HG03039 (cell line): Measurements from ENCODE around the gene C16orf87.
A peak's percentile ranks its signal among the peaks of the same experiment; 100 is the strongest.
"Not testable (repeated sequence)": the region's sequence is repeated elsewhere in the genome, so short reads cannot be mapped to it uniquely, and the experiment has no call there.

Source experiments
- ATAC-seq: cut with Tn5 transposase; IDR thresholded peaks from one replicate; pipeline ENCODE4 v1.9.1; 2021; ENCODE audit warnings: mild to moderate bottlenecking, moderate library complexity; ENCODE audit not compliant: unreplicated experiment

The C16orf87 gene, protein sequence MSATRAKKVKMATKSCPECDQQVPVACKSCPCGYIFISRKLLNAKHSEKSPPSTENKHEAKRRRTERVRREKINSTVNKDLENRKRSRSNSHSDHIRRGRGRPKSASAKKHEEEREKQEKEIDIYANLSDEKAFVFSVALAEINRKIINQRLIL

DNA sequence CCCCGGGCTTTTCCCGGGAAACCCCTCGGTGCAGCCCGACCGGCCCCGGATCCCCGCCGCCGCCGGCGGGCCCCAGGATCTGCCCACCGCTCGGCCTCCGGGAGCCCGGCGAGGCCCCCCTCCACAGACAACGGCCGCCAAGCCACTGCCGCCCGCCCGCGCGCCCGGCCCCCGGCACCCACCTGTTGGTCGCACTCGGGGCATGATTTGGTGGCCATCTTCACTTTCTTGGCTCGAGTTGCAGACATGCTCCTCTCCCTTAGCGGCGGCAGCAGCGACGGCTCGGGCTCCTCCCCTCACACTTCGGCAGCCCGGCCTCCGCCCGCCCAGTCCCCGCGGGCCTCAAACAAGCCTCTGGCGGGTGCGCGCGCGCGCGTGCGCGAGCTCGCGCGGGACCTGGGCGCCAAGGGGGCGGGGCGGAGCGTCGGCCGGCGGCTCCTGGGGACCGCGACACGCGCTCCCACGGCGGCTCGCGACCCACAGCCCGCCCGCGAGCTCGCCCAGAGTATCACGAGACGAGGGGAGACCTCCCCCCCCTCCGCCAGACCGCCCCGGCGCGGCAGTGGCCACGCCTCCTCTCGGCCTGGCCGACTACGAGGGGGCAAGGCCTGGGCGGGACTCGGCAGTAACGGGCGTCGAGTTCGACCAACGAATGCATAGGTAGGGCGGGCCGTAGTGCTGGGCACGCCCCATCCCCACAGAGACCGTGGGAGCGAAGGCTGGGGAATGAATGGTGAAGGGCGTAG, at the start of gene C16orf87:
C16orf87 (minus strand) TSS at position 279 of the 746 bp plus-strand sequence; CDS start at position 248, 31 bp downstream.
- peak; percentile 94 for ATAC-seq

DNA sequence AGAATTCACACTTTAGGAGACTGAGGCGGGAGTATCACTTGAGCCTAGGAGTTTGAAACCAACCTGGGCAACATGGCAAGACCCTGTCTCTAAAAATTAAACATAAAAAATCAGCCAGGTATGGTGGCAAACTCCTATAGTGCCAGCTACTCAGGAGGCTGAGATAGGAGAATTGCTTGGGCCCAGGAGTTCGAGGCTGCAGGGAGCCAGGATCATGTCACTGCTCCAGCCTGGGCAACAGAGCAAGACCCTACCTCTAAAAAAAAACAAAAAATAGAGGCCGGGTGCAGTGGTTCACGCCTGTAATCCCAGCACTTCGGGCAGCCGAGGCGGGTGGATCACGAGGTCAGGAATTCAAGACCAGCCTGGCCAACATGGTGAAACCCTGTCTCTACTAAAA, 44.3 kb upstream of the C16orf87 start:
- no peak for ATAC-seq

DNA sequence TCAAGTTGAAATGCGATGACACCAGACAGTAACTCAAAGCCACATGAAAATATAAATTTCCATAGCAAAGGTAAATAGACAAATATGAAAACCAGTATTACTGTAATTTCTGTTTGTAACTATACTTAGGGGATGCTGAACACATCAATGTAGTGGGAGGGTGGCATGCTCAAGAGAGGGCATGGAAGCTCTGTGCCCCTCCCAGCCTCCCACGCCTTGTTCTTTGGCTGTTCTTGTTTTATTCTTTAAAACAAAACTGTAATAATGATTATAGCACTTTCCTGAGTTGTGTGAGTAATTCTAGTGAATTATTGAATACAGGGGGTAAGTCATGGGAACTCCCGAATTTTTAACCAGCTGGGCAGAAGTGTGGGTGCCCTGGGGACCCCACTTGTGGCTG, 42.2 kb upstream of the C16orf87 start:
- ATAC-seq: no peak

DNA sequence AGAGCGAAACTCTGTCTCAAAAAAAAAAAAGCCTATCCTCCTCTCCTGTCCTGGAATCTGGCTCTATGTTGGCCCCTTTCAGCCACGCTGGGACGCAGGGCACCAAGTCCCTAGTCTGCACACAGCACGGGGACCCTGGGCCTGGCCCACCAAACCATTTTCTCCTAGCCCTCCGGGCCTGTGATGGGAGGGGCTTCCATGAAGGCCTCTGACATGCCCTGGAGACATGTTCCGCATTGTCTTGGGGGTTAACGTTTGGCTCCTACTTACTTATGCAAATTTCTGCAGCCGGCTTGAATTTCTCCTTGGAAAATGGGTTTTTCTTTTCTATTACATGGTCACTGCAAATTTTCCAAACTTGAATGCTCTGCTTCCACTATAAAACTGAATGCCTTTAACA, 40.6 kb upstream of the C16orf87 start:
- no peak for ATAC-seq

DNA sequence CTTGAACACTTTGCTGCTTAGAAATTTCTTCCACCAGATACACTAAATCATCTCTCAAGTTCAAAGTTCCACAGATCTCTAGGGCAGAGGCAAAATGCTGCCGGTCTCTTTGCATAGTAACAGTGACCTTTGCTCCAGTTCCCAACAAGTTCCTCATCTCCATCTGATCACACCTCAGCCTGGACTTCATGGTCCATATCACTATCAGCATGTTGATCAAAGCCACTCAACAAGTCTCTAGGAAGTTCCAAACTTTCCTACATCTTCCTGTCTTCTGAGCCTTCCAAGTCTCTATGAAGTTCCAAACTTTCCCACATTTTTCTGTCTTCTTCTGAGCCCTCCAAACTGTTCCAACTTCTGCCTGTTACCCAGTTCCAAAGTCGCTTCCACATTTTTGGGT, 37.9 kb upstream of the C16orf87 start:
- ATAC-seq: not testable (repeated sequence)

DNA sequence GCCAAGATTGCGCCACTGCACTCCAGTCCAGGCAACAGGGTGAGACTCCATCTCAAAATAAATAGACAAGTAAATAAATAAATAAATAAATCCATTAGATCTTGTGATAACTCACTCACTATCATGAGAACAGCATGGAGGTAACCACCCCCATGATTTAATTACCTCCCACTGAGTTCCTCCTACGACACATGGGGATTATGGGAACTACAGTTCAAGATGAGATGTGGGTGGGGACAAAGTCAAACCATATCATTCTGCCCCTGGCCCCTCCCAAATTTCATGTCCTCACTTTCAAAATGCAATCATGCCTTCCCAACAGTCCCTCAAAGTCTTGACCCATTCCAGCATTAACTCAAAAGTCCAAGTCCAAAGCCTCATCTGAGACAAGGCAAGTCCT, 36.5 kb upstream of the C16orf87 start:
- not testable (repeated sequence) for ATAC-seq

DNA sequence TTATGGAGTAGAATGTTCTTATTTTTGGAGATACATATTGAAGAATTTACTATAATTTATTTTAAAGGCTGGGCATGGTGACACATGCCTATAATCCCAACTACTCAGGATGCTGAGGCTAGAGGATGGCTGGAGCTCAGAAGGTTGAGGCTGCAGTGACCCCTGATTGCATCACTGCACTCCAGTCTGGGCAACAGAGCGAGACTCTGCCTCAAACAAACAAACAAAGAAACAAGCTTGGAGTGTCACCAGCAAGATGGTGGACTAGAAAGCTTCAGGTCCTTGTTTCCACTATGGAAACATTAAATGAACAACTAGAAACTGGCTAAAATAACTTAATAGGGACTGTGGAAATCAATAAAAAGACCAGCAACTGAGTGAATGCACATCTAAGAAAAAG, 35.3 kb upstream of the C16orf87 start:
- no peak for ATAC-seq

DNA sequence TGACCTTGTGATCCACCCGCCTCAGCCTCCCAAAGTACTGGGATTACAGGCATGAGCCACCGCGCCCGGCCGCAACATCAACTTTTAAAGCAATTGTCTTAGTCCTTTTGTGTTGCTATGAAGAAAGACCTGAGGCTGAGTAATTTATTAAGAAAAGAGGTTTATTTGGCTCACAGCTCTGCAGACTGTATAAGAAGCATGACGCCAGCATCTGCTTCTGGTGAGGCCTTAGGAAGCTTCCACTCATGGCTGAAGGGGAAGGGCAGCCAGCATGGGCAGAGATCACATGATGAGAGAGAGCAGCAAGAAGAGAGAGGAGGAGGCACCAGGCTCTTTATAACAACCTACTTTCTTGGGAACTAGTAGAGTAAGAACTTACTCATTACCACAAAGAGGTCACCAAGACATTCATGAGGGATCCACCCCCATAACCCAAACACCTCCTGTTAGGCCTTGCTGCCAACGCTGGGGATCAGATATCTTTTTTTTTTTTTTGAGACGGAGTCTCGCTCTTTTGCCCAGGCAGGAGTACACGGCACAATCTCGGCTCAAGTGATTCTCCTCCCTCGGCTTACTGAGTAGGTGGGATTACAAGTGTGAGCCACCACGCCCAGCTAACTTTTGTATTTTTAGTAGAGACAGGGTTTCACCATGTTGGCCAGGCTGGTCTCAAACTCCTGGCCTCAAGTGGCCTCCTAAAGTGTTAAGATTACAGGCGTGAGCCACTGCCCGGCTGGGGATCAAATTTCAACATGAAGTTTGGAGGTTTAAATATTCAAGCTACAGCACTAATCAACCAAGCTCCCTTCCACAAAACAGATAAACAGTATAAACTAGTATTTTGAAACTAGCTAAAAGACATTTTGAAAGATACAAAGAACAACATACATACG, 31.8 kb upstream of the C16orf87 start:
- ATAC-seq: no peak

DNA sequence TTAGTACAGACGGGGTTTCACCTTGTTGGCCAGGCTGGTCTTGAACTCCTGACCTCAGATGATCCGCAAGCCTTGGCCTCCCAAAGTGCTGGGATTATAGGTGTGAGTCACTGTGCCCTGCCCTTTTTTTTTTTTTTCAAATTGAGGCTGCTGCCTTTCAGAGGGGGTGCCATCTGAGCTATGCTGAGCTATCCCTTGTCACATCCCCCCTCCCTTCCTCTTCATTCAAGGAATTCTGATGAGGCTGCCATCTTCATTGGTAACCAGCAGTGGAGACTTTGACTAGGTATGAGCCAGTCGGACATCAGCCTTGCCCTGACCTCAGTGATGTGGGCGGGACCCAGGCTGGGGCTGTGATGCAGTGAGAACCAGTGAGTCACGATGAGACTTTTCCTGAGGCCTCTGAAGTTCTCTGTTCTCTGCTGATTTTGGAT, 28.8 kb upstream of the C16orf87 start:
- ATAC-seq: no peak

DNA sequence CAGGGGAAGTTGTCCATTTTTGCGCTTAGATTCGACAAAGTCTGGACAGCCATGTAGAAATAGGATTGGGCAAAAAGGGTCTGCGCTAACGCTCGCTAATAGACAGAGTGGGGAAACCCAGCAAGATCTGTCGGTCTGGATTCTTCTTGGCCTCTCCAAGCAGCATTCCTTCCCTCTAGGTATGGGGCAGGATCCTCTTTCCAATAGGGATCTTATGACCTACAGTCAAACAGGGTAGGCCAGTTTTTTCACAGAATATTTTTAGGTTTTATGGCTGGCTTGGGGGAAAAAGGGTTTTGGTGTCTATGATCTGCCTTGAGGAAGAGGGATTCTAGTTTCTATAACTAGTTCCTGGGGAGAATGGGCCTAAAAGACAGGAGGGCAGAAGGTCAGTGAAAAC, 27.2 kb upstream of the C16orf87 start:
- ATAC-seq: no peak

DNA sequence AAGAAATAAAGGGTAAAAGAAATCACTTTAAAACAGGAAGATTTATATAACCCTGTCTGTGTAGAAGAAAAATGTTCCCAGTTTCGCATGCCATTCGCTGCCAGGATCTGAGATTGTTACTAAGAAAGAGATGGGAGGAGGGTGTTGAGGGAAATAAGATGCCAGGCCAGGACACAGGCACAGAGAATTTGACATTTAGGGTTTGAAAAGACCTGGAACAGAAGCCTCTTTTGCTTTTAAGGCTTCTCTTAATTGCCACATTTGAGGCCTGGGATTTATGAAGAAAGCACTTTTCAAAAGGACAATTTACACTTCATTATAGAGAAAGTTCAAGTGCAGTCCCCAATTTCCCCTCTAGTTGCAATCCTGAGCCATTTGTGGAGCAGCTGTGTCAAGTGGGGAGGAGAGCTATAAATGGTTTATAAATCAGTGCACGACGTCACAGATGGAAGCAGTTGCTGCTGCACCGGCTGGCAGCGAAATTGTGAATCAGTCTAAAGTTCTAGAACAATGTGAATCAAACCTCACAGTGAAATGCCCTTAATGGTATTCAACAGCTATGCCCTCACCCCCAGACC, 26.5 kb upstream of the C16orf87 start:
- ATAC-seq: no peak

DNA sequence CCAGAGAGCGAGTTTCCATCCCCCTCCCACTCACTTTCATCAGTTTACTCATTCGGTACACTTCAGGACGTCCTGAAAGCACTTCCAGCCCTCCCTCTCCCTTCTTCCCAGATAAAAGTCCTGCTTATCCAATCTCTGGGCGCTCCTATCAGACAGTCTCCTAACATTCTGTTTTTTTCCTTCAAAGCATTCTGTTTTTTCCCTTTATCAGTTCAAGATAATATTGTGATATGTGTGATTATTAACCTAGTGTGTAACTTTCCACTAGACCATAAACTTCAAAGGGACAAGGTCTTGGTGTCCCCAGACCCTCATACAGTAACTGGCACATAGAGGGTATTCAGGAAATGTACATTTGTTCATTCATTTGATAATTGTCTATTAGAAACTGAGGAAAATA, 24.4 kb upstream of the C16orf87 start:
- ATAC-seq: no peak

DNA sequence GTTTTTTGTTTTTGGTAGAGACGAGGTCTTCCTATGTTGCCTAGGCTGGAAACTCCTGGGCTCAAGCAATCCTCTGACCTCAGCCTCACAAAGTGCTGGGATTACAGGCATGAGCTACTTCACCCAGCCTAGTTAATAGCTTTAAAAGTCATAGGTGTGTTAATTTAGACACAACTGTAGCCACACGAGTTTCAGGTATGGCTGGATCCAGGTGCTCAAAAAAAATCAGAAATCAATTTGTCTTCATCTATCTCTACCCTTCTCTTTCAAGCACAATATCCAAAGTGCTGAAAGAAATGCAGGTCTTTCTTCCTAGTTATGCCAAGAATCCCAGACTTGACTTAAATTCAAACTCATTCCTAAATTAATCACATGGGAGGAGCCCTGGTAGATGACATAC, 23.9 kb upstream of the C16orf87 start:
- no peak for ATAC-seq

DNA sequence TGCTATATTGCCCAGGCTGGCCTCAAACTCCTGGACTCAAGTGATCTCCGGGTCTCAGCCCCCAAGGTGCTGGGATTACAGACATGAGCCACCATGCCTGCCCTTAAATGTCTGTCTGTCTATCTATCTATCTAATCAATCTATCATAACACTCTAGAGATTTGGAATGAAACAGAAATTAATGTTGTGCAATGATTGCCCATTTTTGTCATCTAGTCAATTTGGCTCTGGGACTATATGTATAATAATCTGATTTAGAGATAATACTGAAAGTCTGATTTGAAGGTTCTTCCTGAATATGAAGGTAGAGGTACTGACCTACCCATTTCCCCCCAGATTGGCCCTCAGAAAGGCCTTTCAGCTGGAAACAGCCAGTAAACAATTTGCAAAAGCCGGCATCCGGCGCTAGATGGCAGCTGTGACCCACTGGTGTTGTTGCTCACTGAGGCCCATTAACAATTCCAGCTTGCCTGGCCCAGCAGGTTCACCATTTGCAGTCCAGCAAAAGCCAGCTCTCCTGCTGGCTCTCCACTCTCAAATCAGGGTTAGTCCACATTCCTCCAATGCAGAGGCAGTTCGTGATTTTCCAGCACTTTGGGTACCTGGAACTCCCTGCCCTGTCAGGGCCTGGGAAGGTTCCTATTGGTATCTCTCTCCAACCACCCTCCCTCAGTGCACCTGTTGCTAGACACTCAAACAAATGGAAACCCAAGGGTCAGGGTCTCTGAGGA, 22.9 kb upstream of the C16orf87 start:
- ATAC-seq: no peak

DNA sequence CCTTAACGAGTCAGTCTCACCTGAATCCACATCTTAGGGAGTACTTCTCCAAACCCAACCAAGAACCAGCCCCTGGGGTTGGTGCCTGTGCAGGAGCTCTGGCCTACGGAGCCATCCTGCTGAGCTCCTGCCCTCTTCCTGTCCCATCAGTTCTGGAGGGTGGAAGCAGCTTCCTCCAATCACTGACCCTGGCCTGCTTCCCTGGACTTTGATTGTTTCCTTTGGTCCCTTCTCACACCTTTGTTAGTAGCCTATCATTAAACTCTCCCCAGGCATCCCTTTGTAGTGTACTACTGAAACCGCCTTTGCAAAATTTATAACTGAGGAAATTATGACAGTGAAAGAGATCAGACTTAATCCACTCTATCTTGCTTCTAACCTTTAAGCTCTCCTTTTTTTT, 21.1 kb upstream of the C16orf87 start:
- ATAC-seq: no peak

DNA sequence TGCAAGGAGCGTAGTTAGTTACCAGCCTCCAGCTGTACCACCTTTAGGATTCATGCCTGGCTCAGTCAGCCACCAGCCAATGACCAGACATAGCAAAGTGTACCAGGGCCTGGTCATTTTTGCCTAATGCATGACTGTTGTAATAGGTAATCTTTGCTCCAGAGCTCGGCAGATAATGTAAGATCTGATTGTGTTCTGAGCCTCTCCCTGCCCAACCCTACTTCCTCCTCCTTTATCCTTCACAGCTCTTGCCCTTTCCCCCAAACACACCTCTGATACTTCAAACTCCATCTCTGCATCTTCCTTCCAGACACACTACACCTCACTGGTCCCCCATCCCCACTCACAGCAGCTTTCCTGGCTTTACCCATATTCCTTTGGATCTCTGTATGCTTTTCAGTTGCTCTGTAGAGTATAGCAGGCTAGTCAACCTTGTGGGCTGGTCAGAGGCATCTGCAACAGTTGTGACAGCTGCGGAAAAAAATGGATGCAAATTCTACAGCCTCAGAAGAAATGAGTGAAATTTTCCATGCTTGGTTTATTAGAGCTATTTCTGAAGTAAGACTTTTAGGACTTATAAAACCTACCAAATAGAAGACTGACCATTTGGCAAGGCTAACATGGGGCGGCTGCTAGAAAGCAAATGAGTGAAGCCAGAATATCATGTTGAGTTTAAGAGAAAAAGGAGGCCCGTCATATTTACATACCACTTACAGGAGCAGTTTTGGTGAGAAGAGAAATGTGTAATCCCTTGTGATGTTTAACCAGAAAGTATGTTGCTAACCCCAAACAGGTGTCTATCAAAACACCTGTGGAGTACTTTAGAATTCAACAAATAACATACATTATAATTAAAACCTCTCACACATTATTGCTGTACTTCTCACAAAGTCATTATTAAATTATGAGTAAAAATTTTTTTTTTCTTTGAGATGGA, 19.9 kb upstream of the C16orf87 start:
- no peak for ATAC-seq

DNA sequence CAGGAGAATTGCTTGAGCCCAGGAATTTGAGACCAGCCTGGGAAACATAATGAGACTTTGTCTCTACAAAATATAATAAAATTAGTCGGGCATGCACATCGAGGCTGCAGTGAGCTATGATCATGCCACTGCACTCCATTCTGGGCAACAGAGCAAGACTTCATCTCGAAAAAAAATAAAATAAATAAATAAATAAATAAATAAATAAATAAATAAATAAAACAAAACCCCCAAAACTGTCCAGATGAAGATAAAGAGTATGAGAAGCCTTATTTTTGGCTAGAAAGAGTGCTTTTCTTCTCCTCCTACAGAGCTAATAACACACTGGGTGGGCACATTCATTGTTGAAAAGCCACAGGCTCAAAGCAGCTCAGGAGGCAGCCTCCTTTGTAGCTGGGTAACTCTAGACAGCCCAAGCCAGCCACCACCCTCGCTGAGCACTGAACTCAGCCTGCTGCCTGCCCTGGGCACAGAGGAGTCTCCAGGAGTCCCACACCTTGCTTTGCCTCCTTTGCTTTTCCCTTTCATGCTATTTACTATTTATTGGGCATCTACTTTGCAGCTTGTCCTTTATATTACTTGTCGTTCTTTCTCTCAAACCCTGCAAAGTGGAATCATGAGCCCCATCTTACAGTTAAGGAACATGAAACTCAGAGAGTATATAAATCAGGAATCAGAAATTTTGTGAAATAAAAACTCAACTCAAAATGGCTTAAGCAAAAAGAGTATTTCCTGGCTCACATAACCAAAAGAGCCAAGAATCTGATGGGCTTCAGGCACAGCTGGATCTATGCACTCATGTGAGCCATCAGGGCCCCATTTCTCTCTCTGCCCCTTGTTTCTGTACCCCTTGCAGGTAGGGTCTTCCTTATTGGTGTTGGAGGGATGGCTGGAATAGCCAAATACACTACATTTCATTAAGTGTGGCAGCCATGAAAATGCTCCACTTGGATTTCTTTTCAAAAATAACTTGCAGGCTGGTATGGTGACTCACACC, 18.1 kb upstream of the C16orf87 start:
- ATAC-seq: no peak

DNA sequence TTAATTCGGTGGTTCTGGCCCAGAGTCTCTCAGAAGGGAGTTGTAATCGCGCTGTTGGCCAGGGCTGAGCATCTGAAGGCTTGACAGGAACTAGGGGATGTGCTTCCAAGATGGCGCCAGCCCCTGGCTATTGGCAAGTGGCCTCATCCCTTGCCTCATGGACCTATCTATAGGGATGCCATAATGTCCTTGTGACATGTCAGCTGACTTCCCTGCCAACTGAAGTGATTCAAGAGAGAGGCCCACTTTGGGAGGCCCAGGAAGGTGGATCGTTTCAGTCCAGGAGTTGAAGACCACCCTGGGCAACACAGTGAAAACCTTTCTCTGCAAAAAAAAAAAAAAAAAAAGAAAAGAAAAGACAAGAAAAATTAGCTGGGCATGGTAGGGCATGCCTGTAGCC, 15.0 kb upstream of the C16orf87 start:
- ATAC-seq: no peak
